GM21390 (cell line): ENCODE measurements around the gene ZNG1A.
"Not testable (repeated sequence)": the region's sequence is repeated elsewhere in the genome, so short reads cannot be mapped to it uniquely, and the experiment has no call there.

Source experiments
- ATAC-seq: cut with Tn5 transposase; IDR thresholded peaks from one replicate; pipeline ENCODE4 v1.9.1; 2021; ENCODE audit not compliant: unreplicated experiment

ZNG1A gene

GRCh38 chr9:98775-99174 is 80.1 kb downstream of the ZNG1A start:
- ATAC-seq = not testable (repeated sequence)

GRCh38 chr9:94992-95391 is 83.9 kb downstream of the ZNG1A start:
- ATAC-seq = not testable (repeated sequence)

- ATAC-seq = not testable (repeated sequence)
These were observed 84.5 kb downstream of the ZNG1A start for GRCh38 chr9:94323-94722.

- ATAC-seq = not testable (repeated sequence)
These were observed 84.9 kb downstream of the ZNG1A start for GRCh38 chr9:93909-94308.

GRCh38 chr9:90851-91250 is 88.0 kb downstream of the ZNG1A start:
- not testable (repeated sequence) for ATAC-seq

GRCh38 chr9:88396-89037 is 90.3 kb downstream of the ZNG1A start:
- ATAC-seq = peak; percentile 88

- ATAC-seq = not testable (repeated sequence)
These were observed 91.0 kb downstream of the ZNG1A start for GRCh38 chr9:87860-88259.

GRCh38 chr9:87105-87504 is 91.8 kb downstream of the ZNG1A start:
- ATAC-seq = not testable (repeated sequence)

GRCh38 chr9:86697-87096 is 92.2 kb downstream of the ZNG1A start:
- ATAC-seq = not testable (repeated sequence)

- ATAC-seq = not testable (repeated sequence)
These were observed 95.7 kb downstream of the ZNG1A start for GRCh38 chr9:82932-83689.

GRCh38 chr9:78333-78732 is 100.5 kb downstream of the ZNG1A start:
- not testable (repeated sequence) for ATAC-seq

- not testable (repeated sequence) for ATAC-seq
These were observed 102.5 kb downstream of the ZNG1A start for GRCh38 chr9:76389-76788.

- not testable (repeated sequence) for ATAC-seq
These were observed 104.8 kb downstream of the ZNG1A start for GRCh38 chr9:73900-74525.

GRCh38 chr9:73076-73899 is 105.6 kb downstream of the ZNG1A start:
- not testable (repeated sequence) for ATAC-seq
